Neural crest cell (in vitro differentiated cells): ENCODE results near the gene WNT3A. TPM values are rescaled to one million over a fixed set of nuclear protein-coding genes. Genes with fewer than 3 reads are reported as not detected.

ENCODE experiments used
- DNase-seq: peaks from one replicate; pipeline ENCODE4 v3.0.0; 2021; ENCODE audit warnings: low read depth, mixed read lengths, low spot score
- H3K27ac Mint-ChIP-seq: one replicate; pipeline ENCODE4 v1.8.0; 2021; ENCODE audit warnings: mild to moderate bottlenecking, mixed read lengths; ENCODE audit not compliant: unreplicated experiment
- H3K27me3 Mint-ChIP-seq: 2 replicates; pipeline ENCODE4 v1.8.0; 2021; ENCODE audit warnings: low read depth, mild to moderate bottlenecking, mixed read lengths
- H3K36me3 Mint-ChIP-seq: 2 replicates; pipeline ENCODE4 v1.8.0; 2021; ENCODE audit warnings: low read depth, mild to moderate bottlenecking, mixed read lengths
- H3K4me1 Mint-ChIP-seq: 2 replicates; pipeline ENCODE4 v1.8.0; 2021; ENCODE audit warnings: mixed read lengths
- H3K4me3 Mint-ChIP-seq: one replicate; pipeline ENCODE4 v1.8.0; 2021; ENCODE audit warnings: mild to moderate bottlenecking, mixed read lengths
- H3K9me3 Mint-ChIP-seq: 2 replicates; pipeline ENCODE4 v1.8.0; 2021; ENCODE audit warnings: mixed read lengths
- total RNA-seq: library from RNA; stranded (reverse); gene quantifications from 2 replicates; pipeline ENCODE4 v1.2.1, GENCODE V29; 2021
- TF ChIP-seq, protein P1 (sequence below): fragments of 200-600 bp; sonication (generic); conservative IDR thresholded peaks from 2 replicates; pipeline ENCODE4 v1.5.0; 2021; ENCODE audit warnings: antibody characterized with exemption, mild to moderate bottlenecking

The WNT3A gene
- total RNA-seq, 1 donor from 2014 or later = not detected

DNA sequence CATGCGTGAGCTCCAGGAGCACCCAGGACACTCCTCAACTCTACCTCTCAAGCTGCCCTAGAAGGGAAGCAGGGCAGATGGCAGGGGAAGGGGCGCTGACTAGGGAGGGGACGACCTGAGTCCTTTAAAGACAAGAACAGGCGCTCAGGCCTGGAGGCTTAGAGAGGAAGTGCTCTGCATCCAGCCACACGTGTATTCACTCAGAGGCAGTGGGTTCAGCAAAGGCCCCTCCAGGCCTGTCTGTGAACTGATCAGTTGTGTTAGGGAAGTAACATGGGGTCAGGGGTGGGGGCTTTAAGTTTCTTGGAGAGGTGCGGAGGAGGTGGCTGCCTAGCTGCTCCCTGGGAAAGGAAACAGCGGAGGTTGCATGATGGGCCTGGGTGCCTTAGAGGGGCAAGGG lies 38.6 kb downstream of the WNT3A start:
- DNase-seq = no peak
- TF ChIP-seq, protein P1, sequence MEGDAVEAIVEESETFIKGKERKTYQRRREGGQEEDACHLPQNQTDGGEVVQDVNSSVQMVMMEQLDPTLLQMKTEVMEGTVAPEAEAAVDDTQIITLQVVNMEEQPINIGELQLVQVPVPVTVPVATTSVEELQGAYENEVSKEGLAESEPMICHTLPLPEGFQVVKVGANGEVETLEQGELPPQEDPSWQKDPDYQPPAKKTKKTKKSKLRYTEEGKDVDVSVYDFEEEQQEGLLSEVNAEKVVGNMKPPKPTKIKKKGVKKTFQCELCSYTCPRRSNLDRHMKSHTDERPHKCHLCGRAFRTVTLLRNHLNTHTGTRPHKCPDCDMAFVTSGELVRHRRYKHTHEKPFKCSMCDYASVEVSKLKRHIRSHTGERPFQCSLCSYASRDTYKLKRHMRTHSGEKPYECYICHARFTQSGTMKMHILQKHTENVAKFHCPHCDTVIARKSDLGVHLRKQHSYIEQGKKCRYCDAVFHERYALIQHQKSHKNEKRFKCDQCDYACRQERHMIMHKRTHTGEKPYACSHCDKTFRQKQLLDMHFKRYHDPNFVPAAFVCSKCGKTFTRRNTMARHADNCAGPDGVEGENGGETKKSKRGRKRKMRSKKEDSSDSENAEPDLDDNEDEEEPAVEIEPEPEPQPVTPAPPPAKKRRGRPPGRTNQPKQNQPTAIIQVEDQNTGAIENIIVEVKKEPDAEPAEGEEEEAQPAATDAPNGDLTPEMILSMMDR = no peak
- no peaks in the 10 kb centered on the region for H3K36me3 Mint-ChIP-seq
- H3K27ac Mint-ChIP-seq = no peak overlapping the region
- no peak overlapping the region for H3K4me3 Mint-ChIP-seq
- H3K27me3 Mint-ChIP-seq = peaks cover 45% of the 10 kb centered on the region
- peaks cover 3% of the 10 kb centered on the region for H3K4me1 Mint-ChIP-seq
- no peaks in the 10 kb centered on the region for H3K9me3 Mint-ChIP-seq

DNA sequence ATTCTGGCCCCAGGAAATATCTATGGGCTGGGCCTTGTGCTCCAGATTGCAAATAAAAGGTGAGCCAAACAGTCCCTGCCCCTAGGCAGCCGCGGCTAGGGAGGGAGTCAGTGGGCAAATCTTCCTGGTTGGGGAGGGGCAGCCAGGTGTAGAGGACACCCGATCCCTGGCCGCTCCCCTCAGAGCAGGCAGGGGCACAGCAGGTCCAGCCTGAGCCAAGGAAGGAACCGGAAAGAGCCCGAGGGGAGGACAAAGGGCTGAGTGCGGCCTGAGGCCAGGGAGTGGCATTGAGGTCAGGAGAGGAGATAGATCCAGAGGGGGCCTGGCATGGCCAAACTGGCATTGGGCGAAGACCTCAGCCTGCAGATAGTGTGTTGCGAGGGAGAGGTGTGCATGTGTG lies 39.1 kb downstream of the WNT3A start:
- peaks cover 46% of the 10 kb centered on the region for H3K27me3 Mint-ChIP-seq
- H3K4me3 Mint-ChIP-seq = no peak overlapping the region
- H3K36me3 Mint-ChIP-seq = no peaks in the 10 kb centered on the region
- no peak overlapping the region for H3K27ac Mint-ChIP-seq
- TF ChIP-seq, protein P1 = no peak
- DNase-seq = no peak
- H3K9me3 Mint-ChIP-seq = no peaks in the 10 kb centered on the region
- peaks cover 4% of the 10 kb centered on the region for H3K4me1 Mint-ChIP-seq

DNA sequence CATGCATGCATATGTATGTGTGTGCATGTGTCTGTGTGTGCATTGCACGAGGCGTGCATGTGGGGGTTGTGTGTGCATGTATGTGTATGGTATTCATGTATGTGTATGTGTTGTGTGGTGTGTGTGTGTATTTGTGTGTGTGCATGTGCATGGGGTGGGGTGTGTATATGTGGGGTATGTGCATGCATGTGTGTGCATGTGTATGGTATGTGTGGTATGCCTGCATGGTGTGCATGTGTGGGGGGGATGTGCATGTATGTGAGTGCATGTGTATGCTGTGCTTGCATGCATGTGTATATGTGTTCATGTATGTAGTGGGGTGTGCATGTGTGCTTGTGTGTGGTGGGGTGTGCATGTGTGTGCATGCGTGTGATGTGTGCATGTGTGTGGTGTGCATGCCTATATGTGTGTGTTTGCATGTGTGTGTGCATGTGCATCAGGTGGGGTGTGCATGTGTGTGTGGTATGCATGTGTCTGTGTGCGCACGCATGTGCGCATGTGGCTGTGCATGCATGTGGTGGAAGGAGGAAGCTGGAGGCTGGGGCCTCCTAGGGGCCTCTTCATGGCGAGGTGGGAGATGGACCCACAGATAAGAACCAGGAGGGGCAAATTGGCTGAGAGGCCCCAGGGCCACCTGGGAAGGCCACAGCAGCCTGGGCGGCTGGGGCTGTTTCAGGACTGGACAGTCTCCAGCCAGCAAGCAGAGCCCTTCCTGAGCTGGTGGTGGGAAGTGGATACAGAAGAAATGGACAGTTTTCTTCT lies 39.8 kb downstream of the WNT3A start:
- Mint-ChIP-seq H3K36me3 (no peaks in the 10 kb centered on the region), H3K27ac (no peak overlapping the region), H3K4me1 (peaks cover 4% of the 10 kb centered on the region), H3K27me3 (peaks cover 53% of the 10 kb centered on the region), H3K9me3 (no peaks in the 10 kb centered on the region), H3K4me3 (no peak overlapping the region)
- TF ChIP-seq, protein P1 = no peak
- no peak for DNase-seq

DNA sequence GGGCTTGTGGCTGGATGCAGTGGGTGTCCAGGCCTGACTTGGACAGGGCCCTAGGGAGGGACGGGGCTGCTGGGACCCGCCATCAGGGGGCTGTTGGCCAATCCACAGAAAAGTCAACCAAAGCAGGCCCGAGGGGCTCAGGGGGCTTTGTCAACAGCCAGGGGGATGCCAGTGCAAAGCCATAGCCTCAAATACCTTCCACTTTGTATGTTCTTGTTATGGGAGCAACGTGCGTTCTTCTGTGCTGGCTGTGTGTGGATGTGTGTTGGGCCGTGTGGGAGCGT lies 40.3 kb downstream of the WNT3A start:
- TF ChIP-seq, protein P1 = no peak
- peaks cover 4% of the 10 kb centered on the region for H3K4me1 Mint-ChIP-seq
- peaks cover 56% of the 10 kb centered on the region for H3K27me3 Mint-ChIP-seq

DNA sequence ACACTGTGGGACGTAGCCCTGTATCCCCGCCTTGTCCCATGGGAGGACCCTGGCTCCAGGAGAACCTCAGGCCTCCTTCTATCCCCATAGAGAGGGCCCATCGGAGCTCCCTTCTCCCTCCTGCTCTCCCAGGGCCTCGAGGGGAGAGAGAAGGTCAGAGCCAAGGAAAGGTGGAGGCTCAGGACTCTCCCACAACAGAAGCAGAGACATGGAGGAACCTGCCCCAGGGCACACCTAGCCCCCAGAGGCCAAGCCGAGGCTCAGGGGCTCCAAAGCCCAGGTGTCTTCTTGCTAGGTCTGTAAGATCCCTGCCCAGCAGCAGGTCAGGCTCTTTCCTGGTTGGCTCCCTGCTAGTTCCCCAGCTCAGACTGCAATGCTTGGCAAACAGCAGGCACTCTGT lies 41.3 kb downstream of the WNT3A start:
- Mint-ChIP-seq H3K4me3 (no peak overlapping the region), H3K27ac (no peak overlapping the region), H3K36me3 (no peaks in the 10 kb centered on the region), H3K9me3 (no peaks in the 10 kb centered on the region), H3K27me3 (peaks cover 66% of the 10 kb centered on the region), H3K4me1 (peaks cover 4% of the 10 kb centered on the region)
- DNase-seq = no peak
- TF ChIP-seq, protein P1 = no peak

More for the DNA sequence above, 40.3 kb downstream of the WNT3A start:
- H3K9me3 Mint-ChIP-seq = no peaks in the 10 kb centered on the region
- H3K4me3 Mint-ChIP-seq = no peak overlapping the region
- H3K36me3 Mint-ChIP-seq = no peaks in the 10 kb centered on the region
- H3K27ac Mint-ChIP-seq = no peak overlapping the region
- DNase-seq = no peak
